Endothelial cell of umbilical vein (primary cell): ENCODE data around the gene NFATC2. TPM values are rescaled to one million over a fixed set of nuclear protein-coding genes. Genes with fewer than 3 reads are reported as not detected.

Experiments
- BruUV-seq: library from RNA; stranded (reverse); fragments of 400-500 nt; replicated peaks from 2 replicates; lab custom pipeline; 2021; lab: Mats Ljungman, UMichigan
- CTCF ChIA-PET: fragments of 300-600, 350-600 bp; sonication (Branson Sonifier 250); formaldehyde crosslinking; loops from one replicate; lab custom pipeline; 2021; ENCODE audit warnings: antibody characterized with exemption, inconsistent platforms; lab: Charles Lee
- POLR2A ChIA-PET: fragments of 300-600, 350-600 bp; sonication (Branson Sonifier 250); formaldehyde crosslinking; loops from one replicate; lab custom pipeline; 2021; ENCODE audit warnings: antibody characterized with exemption, inconsistent platforms; lab: Charles Lee
- DNase-seq: peaks from one replicate; pipeline ENCODE4 v3.0.0-alpha.2; 2011; ENCODE audit warnings: low read depth, low spot score
- FAIRE-seq: peaks from 2 replicates; lab custom pipeline; 2011; peaks lifted over from hg19 to GRCh38; lab: Jason Lieb, UNC
- H2AFZ ChIP-seq: 2 replicates; pipeline ENCODE4 v1.6.0; 2012; ENCODE audit warnings: low read depth, low read length, control low read depth, inconsistent platforms
- H3K27ac ChIP-seq: 2 replicates; pipeline ENCODE4 v1.5.1; 2011; ENCODE audit warnings: low read depth, mild to moderate bottlenecking, control low read depth, low read length, moderate library complexity; ENCODE audit not compliant: insufficient read depth
- H3K27me3 ChIP-seq, 2 experiments: 2 replicates each; pipeline versions ENCODE4 v1.6.0 to v1.6.1; 2011; ENCODE audit warnings: low read length in 2 of 2, mixed read lengths in 1 of 2; ENCODE audit not compliant: control insufficient read depth in 2 of 2, insufficient read depth in 2 of 2
- H3K36me3 ChIP-seq, 2 experiments: 2 replicates in 1 of 2; 3 replicates in 1 of 2; pipeline ENCODE4 v1.5.1; 2011; ENCODE audit warnings: low read length in 2 of 2, mild to moderate bottlenecking in 1 of 2, moderate library complexity in 1 of 2; ENCODE audit not compliant: control insufficient read depth in 2 of 2, insufficient read depth in 2 of 2; ENCODE audit errors: extremely low read depth in 1 of 2
- H3K4me1 ChIP-seq: 3 replicates; pipeline ENCODE4 v1.5.1; 2011; ENCODE audit warnings: mild to moderate bottlenecking, low read length; ENCODE audit not compliant: control insufficient read depth, insufficient read depth; ENCODE audit errors: extremely low read depth
- H3K4me2 ChIP-seq: 2 replicates; pipeline ENCODE4 v1.6.1; 2011; ENCODE audit warnings: low read length, control low read depth, mixed read lengths; ENCODE audit not compliant: insufficient read depth
- H3K4me3 ChIP-seq, 3 experiments: fragments of 200-600 bp in 1 of 3; sonication (generic), shearing (Covaris generic) in 1 of 3; replicated peaks in 1 of 3; 2 replicates each; pipeline ENCODE4 v1.5.1; 2011 to 2016; ENCODE audit warnings: control low read depth in 3 of 3, low read length in 3 of 3, mild to moderate bottlenecking in 2 of 3, inconsistent platforms in 1 of 3, low read depth in 1 of 3, moderate library complexity in 1 of 3; ENCODE audit not compliant: insufficient read depth in 1 of 3
- H3K79me2 ChIP-seq: 2 replicates; pipeline ENCODE4 v1.6.0; 2012; ENCODE audit warnings: low read length, inconsistent platforms; ENCODE audit not compliant: control insufficient read depth, insufficient read depth
- H3K9ac ChIP-seq: replicated peaks from 2 replicates; pipeline ENCODE3; 2011; ENCODE audit warnings: low read length, control low read depth; ENCODE audit not compliant: insufficient read depth; ENCODE audit errors: extremely low read depth
- H3K9me1 ChIP-seq: replicated peaks from 3 replicates; pipeline ENCODE4 v1.6.0; 2011; ENCODE audit warnings: mild to moderate bottlenecking, low read length; ENCODE audit not compliant: control insufficient read depth, insufficient read depth; ENCODE audit errors: extremely low read depth
- H3K9me3 ChIP-seq: replicated peaks from 2 replicates; pipeline ENCODE4 v1.5.1; 2012; ENCODE audit warnings: low read length, inconsistent platforms; ENCODE audit not compliant: control insufficient read depth, insufficient read depth
- H4K20me1 ChIP-seq: replicated peaks from 2 replicates; pipeline ENCODE3; 2011; ENCODE audit warnings: mild to moderate bottlenecking, low read length; ENCODE audit not compliant: control insufficient read depth, insufficient read depth; ENCODE audit errors: extremely low read depth
- CTCF ChIP-seq, 2 donors: IDR thresholded peaks; 1 replicate in 1 of 2; 2 replicates in 1 of 2; pipeline ENCODE4 v1.5.1; 2011; ENCODE audit warnings: low read length in 2 of 2, mild to moderate bottlenecking in 2 of 2, moderate library complexity in 2 of 2, control low read depth in 1 of 2, inconsistent platforms in 1 of 2, low read depth in 1 of 2; ENCODE audit not compliant: insufficient read depth in 1 of 2; ENCODE audit errors: extremely low read depth in 1 of 2
- EZH2 ChIP-seq: IDR thresholded peaks from 2 replicates; pipeline ENCODE4 v1.6.1; 2012; ENCODE audit warnings: borderline replicate concordance, low read depth, mild to moderate bottlenecking, moderate library complexity, low read length, inconsistent platforms; ENCODE audit not compliant: severe bottlenecking
- FOS ChIP-seq: IDR thresholded peaks from 2 replicates; pipeline ENCODE4 v1.6.1; 2011; ENCODE audit warnings: mild to moderate bottlenecking, low read length, moderate library complexity, borderline replicate concordance; ENCODE audit not compliant: insufficient read depth
- GATA2 ChIP-seq: IDR thresholded peaks from 2 replicates; pipeline ENCODE4 v1.7.0; 2011; ENCODE audit warnings: low read depth, mild to moderate bottlenecking, moderate library complexity, mixed read lengths, low read length; ENCODE audit not compliant: insufficient read length, insufficient read depth
- JUN ChIP-seq: IDR thresholded peaks from 2 replicates; pipeline ENCODE4 v1.6.1; 2011; ENCODE audit warnings: borderline replicate concordance, low read depth; ENCODE audit not compliant: insufficient read length, insufficient read depth
- MYC ChIP-seq: IDR thresholded peaks from one replicate; pipeline ENCODE4 v1.6.1; 2011; ENCODE audit warnings: mild to moderate bottlenecking, low read depth, low read length
- POLR2A ChIP-seq: IDR thresholded peaks from 2 replicates; pipeline ENCODE4 v1.6.1; 2012; ENCODE audit warnings: low read depth, mild to moderate bottlenecking, control low read depth, low read length
- POLR2AphosphoS5 ChIP-seq: IDR thresholded peaks from 2 replicates; pipeline ENCODE4 v1.6.1; 2012; ENCODE audit warnings: low read depth, mild to moderate bottlenecking, control low read depth, low read length, moderate library complexity; ENCODE audit not compliant: insufficient read depth
- dilution Hi-C: fragments of 300-500 bp; cut with MboI; formaldehyde crosslinking; loops from one replicate; pipeline ENCODE4 v1.15.0; 2019; ENCODE audit warnings: low sequenced_read_pairs; ENCODE audit not compliant: extremely low pct_ligation_motif_present
- intact Hi-C: fragments of 100-400 bp; cut with micrococcal nuclease; formaldehyde crosslinking; loops from one replicate; pipeline ENCODE4 v1.10.0; 2022
- polyA plus RNA-seq, 4 experiments: library from polyadenylated mRNA; depleted of rRNA in 3 of 4; stranded (reverse) in 3 of 4; unstranded in 1 of 4; fragments of >200 nt; gene quantifications; 2 replicates each; pipeline versions ENCODE4 v1.2.1 to v1.2.3, GENCODE V29; 2011 to 2012; ENCODE audit warnings: missing spikeins in 1 of 4
- total RNA-seq: library from RNA; stranded (reverse); gene quantifications from 2 replicates; pipeline ENCODE4 v1.2.3, GENCODE V29; 2021
- TF ChIP-seq, protein P1 (sequence below): IDR thresholded peaks from 2 replicates; pipeline ENCODE4 v1.6.1; 2011; ENCODE audit not compliant: insufficient read depth, insufficient read length

NFATC2 gene
- total and polyA plus RNA-seq, 2 donors (not counting 3 experiments of a cell fraction or from before 2014, with no cell fraction given): 3.1 to 13.0 TPM

GRCh38 chr20:51445591-51445990, 96.9 kb downstream of the NFATC2 start:
- FAIRE-seq: no peak
- no peak overlapping the region for H3K9ac ChIP-seq
- H3K79me2 ChIP-seq: no peaks in the 10 kb centered on the region
- no peak overlapping the region for H3K4me3 ChIP-seq
- H3K27ac ChIP-seq: no peak overlapping the region
- H3K9me1 ChIP-seq: no peaks in the 10 kb centered on the region
- no peak overlapping the region for H2AFZ ChIP-seq
- intact Hi-C loops: no loop called here
- no peaks in the 10 kb centered on the region for H4K20me1 ChIP-seq
- H3K27me3 ChIP-seq: no peaks in the 10 kb centered on the region
- dilution Hi-C loops: no loop called here
- CTCF ChIA-PET: interaction anchor here (1.4 to 1.6 kb wide), 2 partner anchors 119 to 150 kb away, joined by 5 read pairs; no protein-coding TSS in a partner anchor
- BruUV-seq: no TSS peak
- H3K4me1 ChIP-seq: peaks cover 20% of the 10 kb centered on the region
- H3K4me2 ChIP-seq: no peak overlapping the region
- no peak for TF ChIP-seq JUN
- TF ChIP-seq FOS: no peak
- TF ChIP-seq, protein P1, sequence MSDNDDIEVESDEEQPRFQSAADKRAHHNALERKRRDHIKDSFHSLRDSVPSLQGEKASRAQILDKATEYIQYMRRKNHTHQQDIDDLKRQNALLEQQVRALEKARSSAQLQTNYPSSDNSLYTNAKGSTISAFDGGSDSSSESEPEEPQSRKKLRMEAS: no peak
- no peak for TF ChIP-seq MYC
- TF ChIP-seq POLR2AphosphoS5: no peak
- no peak for TF ChIP-seq EZH2
- TF ChIP-seq CTCF (IDR thresholded peaks at IDR 0.05; ENCODE audit: extremely low read depth in 1 of 2, insufficient read depth in 1 of 2, low read depth in 1 of 2, low read length in 2 of 2): no peak
- no peak for TF ChIP-seq GATA2
- no peak for TF ChIP-seq POLR2A
- H3K36me3 ChIP-seq: no peaks in the 10 kb centered on the region
- POLR2A ChIA-PET: no interaction called here
- no peaks in the 10 kb centered on the region for H3K9me3 ChIP-seq
- no peak for DNase-seq
